GM18502 (cell line): Measurements from ENCODE around the gene AP5S1.

Experiments
- ATAC-seq: cut with Tn5 transposase; IDR thresholded peaks from one replicate; pipeline ENCODE4 v1.9.1; 2021; ENCODE audit warnings: mild to moderate bottlenecking; ENCODE audit not compliant: unreplicated experiment, poor library complexity

AP5S1 gene

DNA sequence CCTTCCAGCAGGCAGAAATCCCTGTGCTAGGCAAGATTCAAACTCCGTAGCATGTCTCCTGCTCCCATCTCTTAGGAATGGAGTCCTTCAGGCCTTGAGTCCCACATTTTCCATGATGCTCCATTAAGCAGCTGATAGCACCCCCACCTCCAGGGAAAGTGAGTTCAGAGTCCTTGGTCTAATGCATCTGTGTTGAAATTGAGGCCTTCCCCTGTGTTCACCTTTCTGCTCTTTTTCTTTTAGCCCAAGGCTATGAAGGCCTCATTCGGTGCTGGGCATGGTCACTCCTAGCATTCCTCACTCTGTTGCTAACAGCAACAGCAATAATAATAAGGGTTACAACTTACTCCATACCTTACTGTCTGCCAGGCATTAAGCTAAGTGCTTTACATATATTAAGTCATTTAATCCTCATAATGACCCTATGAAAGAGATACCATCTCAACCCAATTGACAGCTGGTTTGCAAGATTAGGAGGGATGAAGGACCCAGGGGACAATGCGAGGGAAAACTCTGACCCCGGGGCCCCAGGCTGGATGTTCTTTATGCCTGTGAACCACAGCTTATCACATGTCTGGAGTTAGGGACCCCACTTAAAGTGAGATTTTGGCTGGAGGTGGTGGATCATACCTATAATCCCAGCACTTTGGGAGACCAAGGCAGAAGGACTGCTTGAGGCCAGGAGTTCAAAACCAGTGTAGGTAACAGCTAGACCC is 51.4 kb downstream of the AP5S1 start:
- ATAC-seq, result no peak

DNA sequence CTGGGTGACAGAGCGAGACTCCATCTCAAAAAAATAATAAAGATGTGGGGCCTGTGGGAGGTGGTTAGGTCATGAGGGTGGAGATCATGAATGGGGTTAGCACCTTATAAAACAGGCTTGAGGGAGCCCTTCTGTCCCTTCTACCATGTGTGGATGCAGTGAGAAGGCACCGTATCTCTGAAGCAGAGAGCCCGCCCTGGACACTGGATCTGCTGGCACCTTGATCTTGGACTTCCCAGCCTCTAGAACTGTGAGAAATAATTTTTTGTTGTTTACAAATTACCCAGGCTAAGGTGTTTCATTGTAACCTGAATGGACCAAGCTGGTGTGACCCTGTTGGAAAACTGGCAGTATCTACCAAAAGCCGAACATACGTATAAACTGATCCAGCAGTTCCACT is 53.2 kb downstream of the AP5S1 start:
- no peak for ATAC-seq

DNA sequence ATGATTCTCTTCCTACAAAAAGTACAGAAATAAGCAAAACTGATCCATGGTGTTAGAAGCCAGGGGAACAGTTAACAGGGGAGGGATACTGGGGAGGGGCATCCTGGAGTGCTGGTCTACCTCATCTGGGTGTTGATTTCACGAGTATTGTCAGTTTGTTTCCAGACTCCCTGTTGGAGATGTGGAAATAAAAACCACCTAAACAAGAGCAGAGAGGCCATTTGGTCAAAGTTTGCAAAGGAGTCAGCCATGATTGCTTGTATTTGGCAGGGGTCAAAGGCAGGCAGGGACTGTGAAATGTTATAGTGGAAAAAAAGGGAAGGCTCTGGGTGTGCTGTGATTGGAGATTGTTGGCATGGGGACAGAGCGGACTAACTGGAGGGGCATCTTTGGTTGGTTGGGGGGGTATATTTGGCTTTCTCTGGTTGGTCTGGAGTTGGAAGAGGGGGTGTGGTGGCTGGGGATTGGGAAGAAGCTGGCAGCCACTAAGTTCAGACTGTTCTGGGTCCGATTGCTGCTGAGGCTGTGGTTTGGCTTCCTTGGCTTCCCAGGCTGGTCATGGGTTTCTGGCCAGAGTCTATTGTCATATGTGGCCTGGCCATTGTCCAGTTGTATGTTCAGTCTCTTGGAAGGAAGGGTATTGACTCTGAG is 54.0 kb downstream of the AP5S1 start:
- no peak for ATAC-seq

DNA sequence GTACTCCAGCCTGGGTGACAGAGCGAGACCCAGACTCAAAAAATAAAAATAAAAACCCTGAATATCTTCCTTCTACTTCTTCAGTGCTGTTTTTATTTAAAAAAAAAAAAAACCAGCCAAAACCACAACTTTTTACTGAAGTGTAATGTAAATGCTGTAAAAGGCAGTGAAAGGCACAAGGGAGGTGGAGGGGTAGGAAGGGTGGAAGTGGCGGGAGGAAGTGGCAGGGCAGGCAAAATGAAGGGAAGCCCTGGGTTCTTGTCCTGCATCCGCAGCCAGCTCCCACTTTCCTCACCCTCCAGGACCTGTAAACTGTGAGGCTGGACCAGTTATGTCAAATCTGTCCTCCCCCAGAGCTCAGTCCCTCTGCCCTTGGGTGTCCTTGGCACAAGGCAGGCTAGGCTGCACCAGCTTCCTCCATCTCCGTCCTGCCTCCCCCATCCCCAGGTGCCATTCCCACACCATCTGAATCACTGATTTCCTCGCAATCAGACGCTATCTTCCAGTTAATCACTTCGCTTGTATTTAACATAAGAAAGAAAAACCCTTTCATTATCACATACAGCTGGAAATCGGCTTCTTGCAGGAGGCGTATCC is 55.1 kb downstream of the AP5S1 start:
- ATAC-seq, result no peak

DNA sequence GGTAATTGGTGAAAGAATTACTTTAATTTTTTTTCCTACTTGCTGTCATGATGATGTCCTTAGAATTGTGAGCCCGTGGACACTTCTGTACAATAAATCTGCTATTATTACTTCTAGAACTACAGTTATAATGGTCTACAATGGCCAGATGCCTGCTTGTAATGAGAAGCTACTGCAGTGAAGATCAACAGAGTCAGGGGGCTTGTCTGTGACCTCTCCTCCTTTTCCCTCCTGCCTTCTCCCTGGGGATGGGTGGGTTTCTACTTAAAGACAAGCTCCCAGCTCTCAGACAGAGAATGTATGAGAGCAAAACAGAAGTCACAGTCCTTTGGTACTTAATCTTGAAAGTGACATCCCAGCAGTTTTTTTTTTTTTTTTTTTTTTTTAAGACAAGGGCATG is 55.7 kb downstream of the AP5S1 start:
- ATAC-seq, result no peak

DNA sequence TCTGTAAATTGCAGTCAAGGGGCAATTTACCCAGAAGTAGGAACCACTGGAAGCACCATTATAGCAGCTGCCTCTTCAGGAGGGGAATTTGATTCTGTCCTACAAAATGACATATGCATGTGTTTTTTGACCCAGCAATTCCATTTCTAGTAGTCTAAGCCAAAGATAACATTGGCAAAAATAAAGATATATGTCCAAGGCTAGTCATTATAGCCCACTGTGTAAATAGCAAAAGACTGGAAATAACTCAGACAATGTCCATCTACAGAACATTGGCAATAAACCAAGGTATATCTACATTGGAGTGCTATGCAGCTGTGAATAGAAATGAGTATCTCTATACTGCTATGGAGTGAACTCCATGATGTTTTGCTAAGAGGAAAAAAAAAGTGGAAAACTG is 56.3 kb downstream of the AP5S1 start:
- no peak for ATAC-seq
